ENCODE data around the gene CDH12.

Gene CDH12

GRCh38 chr5:21823588-21823987, 1029.6 kb downstream of the CDH12 start:
- no peaks in the 10 kb centered on the region for H3K9me3 ChIP-seq
- DNase-seq = no peak
- TF ChIP-seq CTCF (IDR thresholded peaks at IDR 0.05) = no peak
- no peak overlapping the region for H3K27ac ChIP-seq
- H3K27me3 ChIP-seq = no peaks in the 10 kb centered on the region
- no peak overlapping the region for H3K4me3 ChIP-seq
- no peaks in the 10 kb centered on the region for H3K4me1 ChIP-seq
- no peaks in the 10 kb centered on the region for H3K36me3 ChIP-seq
- intact Hi-C loops (cut with DNase I; ENCODE audit: low total_unique reads) = no loop called here

- no peak for DNase-seq
- Histone ChIP-seq H3K4me3 (no peak overlapping the region), H3K36me3 (no peaks in the 10 kb centered on the region), H3K27ac (no peak overlapping the region), H3K9me3 (no peaks in the 10 kb centered on the region), H3K4me1 (no peaks in the 10 kb centered on the region), H3K27me3 (no peaks in the 10 kb centered on the region)
- no peak for TF ChIP-seq CTCF (IDR thresholded peaks at IDR 0.05)
- intact Hi-C loops (cut with DNase I; ENCODE audit: low total_unique reads) = no loop called here
Measured at GRCh38 chr5:21823076-21823574, 1030.0 kb downstream of the CDH12 start.

GRCh38 chr5:21820527-21820926, 1032.6 kb downstream of the CDH12 start:
- H3K27me3 ChIP-seq = no peaks in the 10 kb centered on the region
- intact Hi-C loops (cut with DNase I; ENCODE audit: low total_unique reads) = no loop called here
- no peaks in the 10 kb centered on the region for H3K36me3 ChIP-seq
- H3K4me3 ChIP-seq = no peak overlapping the region
- H3K9me3 ChIP-seq = no peaks in the 10 kb centered on the region
- DNase-seq = no peak
- no peaks in the 10 kb centered on the region for H3K4me1 ChIP-seq
- H3K27ac ChIP-seq = no peak overlapping the region
- no peak for TF ChIP-seq CTCF (IDR thresholded peaks at IDR 0.05)

GRCh38 chr5:21818370-21818720, 1034.8 kb downstream of the CDH12 start:
- no peak overlapping the region for H3K27ac ChIP-seq
- H3K36me3 ChIP-seq = no peaks in the 10 kb centered on the region
- H3K9me3 ChIP-seq = no peaks in the 10 kb centered on the region
- H3K4me1 ChIP-seq = no peaks in the 10 kb centered on the region
- no peak for DNase-seq
- intact Hi-C loops (cut with DNase I; ENCODE audit: low total_unique reads) = no loop called here
- H3K27me3 ChIP-seq = no peaks in the 10 kb centered on the region
- no peak for TF ChIP-seq CTCF (IDR thresholded peaks at IDR 0.05)
- no peak overlapping the region for H3K4me3 ChIP-seq

GRCh38 chr5:21817668-21818369, 1035.3 kb downstream of the CDH12 start:
- Histone ChIP-seq H3K9me3 (no peaks in the 10 kb centered on the region), H3K27ac (no peak overlapping the region), H3K4me3 (no peak overlapping the region), H3K27me3 (no peaks in the 10 kb centered on the region), H3K4me1 (no peaks in the 10 kb centered on the region), H3K36me3 (no peaks in the 10 kb centered on the region)
- intact Hi-C loops (cut with DNase I; ENCODE audit: low total_unique reads) = no loop called here
- TF ChIP-seq CTCF (IDR thresholded peaks at IDR 0.05) = peak in 1 of 2 experiments; percentile 10
- no peak for DNase-seq

Data from tibial artery (tissue), 4 donors.